DMS79 (cell line): Measurements from ENCODE around the gene RAET1L.
"Not testable (repeated sequence)": the region's sequence is repeated elsewhere in the genome, so short reads cannot be mapped to it uniquely, and the experiment has no call there.

Source experiments
- DNase-seq: peaks from one replicate; lab custom pipeline; 2025; lab: John Stamatoyannopoulos, UW

The RAET1L gene

GRCh38 chr6:149991472-149991795 is 33.9 kb downstream of the RAET1L start:
- not testable (repeated sequence) for DNase-seq

- DNase-seq, result no peak
These were observed 34.5 kb downstream of the RAET1L start for GRCh38 chr6:149990661-149991471.

- DNase-seq, result no peak
These were observed 35.1 kb downstream of the RAET1L start for GRCh38 chr6:149990212-149990660.

- DNase-seq, result no peak
These were observed 36.6 kb downstream of the RAET1L start for GRCh38 chr6:149988550-149989346.

- no peak for DNase-seq
These were observed 37.7 kb downstream of the RAET1L start for GRCh38 chr6:149987602-149988107.

GRCh38 chr6:149985481-149985937 is 39.8 kb downstream of the RAET1L start:
- DNase-seq, result no peak

- no peak for DNase-seq
These were observed 40.6 kb downstream of the RAET1L start for GRCh38 chr6:149984773-149985172.

GRCh38 chr6:149983145-149983544 is 42.2 kb downstream of the RAET1L start:
- no peak for DNase-seq

- no peak for DNase-seq
These were observed 46.0 kb downstream of the RAET1L start for GRCh38 chr6:149979293-149979692.

GRCh38 chr6:149978610-149979009 is 46.7 kb downstream of the RAET1L start:
- no peak for DNase-seq

GRCh38 chr6:149977221-149977620 is 48.1 kb downstream of the RAET1L start:
- no peak for DNase-seq

- no peak for DNase-seq
These were observed 49.9 kb downstream of the RAET1L start for GRCh38 chr6:149975400-149975799.

GRCh38 chr6:149974825-149975224 is 50.5 kb downstream of the RAET1L start:
- no peak for DNase-seq

GRCh38 chr6:149974394-149974793 is 50.9 kb downstream of the RAET1L start:
- DNase-seq, result not testable (repeated sequence)

- DNase-seq, result no peak
These were observed 55.7 kb downstream of the RAET1L start for GRCh38 chr6:149969635-149970034.

- DNase-seq, result not testable (repeated sequence)
These were observed 56.4 kb downstream of the RAET1L start for GRCh38 chr6:149968909-149969308.
